ENCODE measurements around the gene SOS1. TPM values are rescaled to one million over a fixed set of nuclear protein-coding genes. Genes with fewer than 3 reads are reported as not detected.

The SOS1 gene
- total and polyA plus RNA-seq, 2 of the 13 experiments (the other 11 are each of a cell fraction or from before 2014, with no cell fraction given), result 20.8 to 60.4 TPM

DNA sequence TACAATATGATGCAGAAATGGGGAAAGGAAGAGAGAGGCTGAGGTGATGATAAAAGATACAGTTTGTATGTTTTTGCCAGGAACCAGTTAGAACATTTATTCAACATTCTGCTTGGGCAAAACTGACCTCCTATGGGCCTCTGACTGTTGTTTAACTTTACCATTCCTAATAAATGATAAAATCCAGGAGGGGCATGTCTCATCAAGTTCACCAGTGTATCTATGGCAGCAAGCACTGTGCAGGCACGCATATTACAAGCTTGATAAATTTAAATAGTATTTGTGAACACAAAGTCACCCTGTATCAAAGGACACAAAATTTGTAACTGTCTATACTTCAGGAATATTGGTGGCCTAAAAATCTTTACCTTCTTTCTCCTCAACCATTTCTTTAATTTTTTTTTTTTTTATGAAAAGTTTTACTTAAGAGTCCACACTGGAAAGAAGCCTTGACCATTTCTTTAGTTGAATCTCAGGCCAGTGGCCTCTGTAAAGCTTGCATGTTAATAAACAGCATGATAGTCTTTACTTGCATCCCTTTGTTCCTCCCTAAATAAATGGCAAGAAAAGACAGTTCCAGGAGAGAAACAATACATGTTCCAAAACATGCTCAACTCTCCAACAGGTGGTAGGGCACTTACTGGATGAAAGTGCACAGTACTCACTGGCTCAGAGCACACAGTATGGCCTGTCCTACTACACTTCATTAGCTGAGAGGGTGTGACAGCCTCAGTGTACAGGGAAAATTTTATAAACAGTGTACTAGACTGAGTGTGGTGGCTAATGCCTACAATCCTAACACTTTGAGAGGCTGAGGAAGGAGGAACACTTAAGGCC is 52.3 kb downstream of the SOS1 start:
- Histone ChIP-seq H3K4me2 (ENCODE audit: low read depth, low read length) (no peak overlapping the region), H3K9me3 (ENCODE audit: low read length) (no peaks in the 10 kb centered on the region), H3K27ac (ENCODE audit: extremely low read length, insufficient read depth, low read length) (no peak overlapping the region), H3K36me3 (replicated peaks in 1 of 2; ENCODE audit: control insufficient read depth in 1 of 2, insufficient read depth in 2 of 2, low read length in 2 of 2) (peaks cover 5 to 40% of the 10 kb centered on the region in 2 experiments; a peak in 4 of 5 replicates), H3K79me2 (ENCODE audit: insufficient read depth, low read length) (peaks cover 42% of the 10 kb centered on the region), H3K4me3 (replicated peaks in 1 of 3; ENCODE audit: insufficient read depth in 1 of 3, low read depth in 2 of 3, low read length in 3 of 3) (no peak overlapping the region), H3K4me1 (ENCODE audit: insufficient read depth, low read length) (no peaks in the 10 kb centered on the region), H4K20me1 (ENCODE audit: insufficient read depth, low read length) (peaks cover 21% of the 10 kb centered on the region; the same call in 1 of the 2 replicates), H3K9ac (ENCODE audit: insufficient read depth, low read depth, low read length) (no peak overlapping the region), H3K27me3 (ENCODE audit: control insufficient read depth in 1 of 2, insufficient read depth in 2 of 2, low read length in 2 of 2) (no peaks in the 10 kb centered on the region), H2AFZ (ENCODE audit: low read length) (no peak overlapping the region)
- DNase-seq (ENCODE audit: low spot score) (no peak), FAIRE-seq (no peak), ATAC-seq (peak; percentile 28; the same call in 2 of the 3 replicates)
- no TSS peak for BruUV-seq (replicated peaks)
- intact Hi-C loops (cut with micrococcal nuclease; ENCODE audit: unreplicated experiment), result loop anchor here (2.0 kb wide), 1 partner anchor 50 kb away; no protein-coding TSS in a partner anchor
- in situ Hi-C loops (cut with HindIII; ENCODE audit: extremely low pct_ligation_motif_present, low pct_unique_long_range_greater_than_20kb), result loop anchor here (5.0 to 10.0 kb wide), 2 partner anchors 46 to 159 kb away; no protein-coding TSS in a partner anchor
- TF ChIP-seq EEA1 (CRISPR knock-in tag; IDR thresholded peaks at IDR 0.05; ENCODE audit: borderline replicate concordance) (no peak), CERS6 (CRISPR knock-in tag; IDR thresholded peaks at IDR 0.05) (no peak), ZNF879 (CRISPR knock-in tag; IDR thresholded peaks at IDR 0.05) (no peak), DDIT3 (CRISPR knock-in tag; IDR thresholded peaks at IDR 0.05) (no peak), ZNF768 (CRISPR knock-in tag; IDR thresholded peaks at IDR 0.05) (no peak), TCF7L2 (IDR thresholded peaks at IDR 0.05; ENCODE audit: low read depth, low read length) (no peak)
- CTCF ChIA-PET (ENCODE audit: low intra/inter-chr PET ratio, low total read pairs), result no interaction called here
- POLR2A ChIA-PET, result interaction anchor here (0.7 kb wide), 1 partner anchor 52 kb away, joined by 3 read pairs; the partner anchor contains the start of gene SOS1
- WGBS (ENCODE audit: low lambda C conversion rate), result 95% methylated on average over 1 of the region's 1 CpG

Measured in HepG2 (cell line).